Measurements from ENCODE around the gene CFAP221.

CFAP221 gene

DNA sequence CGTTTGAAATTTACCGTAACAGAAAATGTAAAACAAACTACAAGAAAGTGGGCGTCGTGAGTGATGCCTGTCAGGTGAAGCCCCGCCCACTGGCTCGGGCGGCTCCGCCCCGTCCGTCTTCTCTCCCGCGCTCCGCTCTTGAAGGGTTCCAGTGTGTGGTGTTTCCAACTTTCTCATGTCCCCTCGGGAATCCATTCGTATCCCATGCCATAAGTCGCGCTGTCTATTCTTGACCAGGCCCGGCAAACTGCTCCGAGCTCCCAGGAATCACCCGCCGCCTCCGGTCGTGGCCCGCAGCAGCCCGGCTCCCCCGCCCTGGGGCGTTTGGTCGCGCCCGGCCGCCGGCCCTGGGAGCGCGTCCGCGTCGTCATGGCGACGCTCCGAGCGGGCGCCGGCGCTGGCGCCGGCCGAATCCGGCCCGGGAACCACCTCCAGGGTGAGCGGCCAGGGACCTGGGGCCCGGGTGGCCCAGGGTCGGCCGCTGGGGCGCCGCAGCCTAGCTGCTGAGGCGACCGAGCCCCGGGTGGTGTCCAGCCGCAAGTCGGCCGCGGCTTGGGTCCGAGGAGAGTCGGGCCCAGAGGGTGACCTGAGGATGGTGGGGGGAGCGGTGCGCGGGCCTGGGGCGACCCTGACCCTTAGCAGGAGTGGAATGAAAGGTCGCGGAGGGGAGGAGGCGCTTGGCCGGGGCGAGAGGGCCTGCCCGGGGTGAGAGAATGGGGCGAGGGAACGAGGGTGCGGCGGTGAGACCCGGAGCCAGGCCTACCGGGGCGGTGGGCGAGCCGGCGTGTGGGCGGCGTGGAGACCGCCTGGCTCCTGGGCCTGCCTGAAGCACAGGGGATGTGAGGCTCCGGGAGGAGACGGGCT lies at the start of gene CFAP221:
Gene CFAP221, plus strand, starts transcription at position 375 of the 864 bp plus-strand sequence. CDS start 1,683 bp downstream, outside the sequence.
- peak; percentile 37 for DNase-seq

DNA sequence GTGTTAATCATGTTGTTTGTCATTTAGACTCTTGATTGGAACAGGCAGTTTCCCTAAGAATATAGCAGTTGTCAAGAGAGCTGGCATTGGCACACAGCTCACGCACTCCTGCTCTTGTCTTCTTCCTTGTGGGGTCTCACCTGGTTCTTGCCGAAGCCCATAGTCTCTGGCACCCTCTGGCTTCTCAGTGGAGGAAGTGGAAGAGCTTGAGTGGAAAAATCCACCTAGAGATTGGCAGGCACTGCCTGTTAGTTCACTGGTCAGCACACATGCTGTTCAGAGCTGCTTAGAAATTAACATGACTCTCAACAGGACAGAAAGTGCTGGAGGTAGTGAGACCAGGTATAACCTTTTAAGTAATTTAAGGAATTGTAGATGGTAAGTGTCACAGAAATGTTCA lies 48.3 kb upstream of the CFAP221 start:
- no peak for DNase-seq

DNA sequence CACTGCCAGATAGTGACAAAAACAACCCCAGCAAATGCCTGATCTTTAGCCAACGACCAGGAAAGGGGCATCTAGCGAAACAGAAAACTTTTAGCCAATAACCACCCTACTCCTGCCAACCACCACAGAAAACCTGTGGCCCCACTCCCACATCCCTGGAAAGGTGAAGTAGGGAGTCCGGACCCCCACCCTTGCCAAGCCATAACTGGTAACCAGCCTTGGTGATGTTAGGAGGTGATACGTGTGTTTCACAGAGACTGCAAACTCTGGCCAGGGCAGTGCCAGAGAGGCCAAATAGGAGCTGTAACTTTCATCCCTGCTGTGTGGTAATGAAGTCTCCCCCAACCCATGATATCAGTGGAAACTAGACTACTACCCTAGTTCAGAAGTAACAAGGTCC lies 47.6 kb upstream of the CFAP221 start:
- no peak for DNase-seq

DNA sequence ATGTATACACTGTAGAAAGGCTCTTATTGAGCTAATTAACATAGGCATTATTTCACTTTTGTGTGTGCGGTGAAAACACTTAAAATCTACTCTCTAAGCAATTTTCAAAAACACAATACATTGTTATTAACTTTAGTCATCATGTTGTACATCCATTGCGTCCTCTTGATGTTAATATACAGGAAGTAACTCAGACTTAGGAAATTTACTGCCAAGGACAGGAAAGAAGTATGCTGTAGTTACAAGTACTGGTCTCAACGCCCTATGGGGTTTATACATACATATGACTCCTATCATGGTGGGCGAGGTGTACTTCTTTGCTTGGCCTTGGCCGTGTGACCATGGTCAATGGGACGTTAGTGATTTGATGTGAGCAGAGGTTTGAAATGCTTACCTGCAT lies 35.5 kb upstream of the CFAP221 start:
- DNase-seq = no peak

DNA sequence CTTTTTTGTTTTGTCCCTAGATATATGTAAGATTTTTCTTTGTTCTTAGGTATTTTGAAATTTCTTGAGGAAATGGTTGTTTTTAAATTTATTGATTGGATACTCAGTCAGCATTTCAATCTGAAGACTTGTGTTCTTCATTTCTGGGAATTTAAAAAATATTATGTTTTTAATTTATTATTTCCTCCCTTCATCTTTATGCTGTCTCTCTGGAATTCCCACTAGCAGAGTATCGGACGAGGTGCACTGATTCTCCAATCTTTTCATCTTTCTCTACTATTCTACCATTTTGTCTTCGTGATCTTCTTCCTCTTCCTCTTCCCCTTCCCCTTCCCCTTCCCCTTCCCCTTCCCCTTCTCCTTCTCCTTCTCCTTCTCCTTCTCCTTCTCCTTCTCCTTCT lies 32.3 kb upstream of the CFAP221 start:
- no peak for DNase-seq

DNA sequence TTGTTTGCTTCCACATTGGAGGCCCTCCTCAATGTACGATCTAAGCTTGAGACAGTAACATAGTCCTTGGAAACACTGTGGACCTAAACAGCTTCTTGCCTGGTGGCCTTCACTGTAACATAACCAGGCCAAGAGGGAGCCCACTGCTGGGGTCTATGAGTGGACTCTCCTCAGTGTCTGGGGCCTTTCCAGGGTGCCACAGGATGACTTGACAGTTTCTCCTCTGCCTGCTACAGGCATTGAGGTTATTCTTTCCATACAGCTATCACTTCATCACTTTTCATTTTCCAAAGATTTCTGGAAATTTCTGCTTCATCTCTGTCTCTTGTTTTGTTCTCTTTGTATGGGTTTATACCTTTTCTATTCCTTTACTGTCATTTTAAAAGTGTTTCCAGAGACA lies 31.3 kb upstream of the CFAP221 start:
- DNase-seq = no peak

DNA sequence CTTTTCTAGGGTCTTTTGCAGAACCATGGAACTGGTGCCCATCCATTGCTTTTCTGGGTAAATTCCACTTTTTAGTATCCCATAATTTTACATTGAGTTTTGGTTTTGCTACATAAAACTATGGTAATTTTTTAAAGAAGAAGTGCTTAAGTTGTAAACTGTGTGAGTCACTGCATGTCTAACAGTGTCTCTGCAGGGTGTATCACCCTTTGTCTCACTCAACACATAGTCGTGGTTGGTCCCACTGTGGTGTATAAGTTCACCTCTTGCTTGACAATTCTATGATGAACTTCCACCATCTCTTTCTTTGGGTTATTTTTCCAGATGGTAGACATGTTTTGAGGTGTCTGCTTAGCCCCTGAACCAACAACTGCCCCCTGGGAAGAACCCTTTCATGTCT lies 30.4 kb upstream of the CFAP221 start:
- DNase-seq = no peak

DNA sequence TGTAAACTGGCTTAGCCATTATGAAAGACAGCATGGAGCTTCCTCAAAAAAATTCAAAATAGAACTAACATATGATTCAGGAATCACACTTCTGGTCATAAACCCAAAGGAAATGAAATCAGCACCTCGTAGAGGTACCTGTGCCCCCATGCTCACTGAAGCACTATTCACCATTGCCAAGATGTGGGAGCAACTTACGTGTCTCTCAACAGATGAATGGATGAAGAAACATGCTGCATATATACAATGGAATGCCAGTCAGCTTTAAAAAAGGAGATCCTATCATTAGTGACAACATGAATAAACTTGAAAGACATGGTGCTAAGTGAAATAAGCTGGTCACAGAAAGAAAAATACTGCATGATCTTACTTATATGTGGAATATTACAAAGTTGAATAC lies 28.1 kb upstream of the CFAP221 start:
- no peak for DNase-seq

DNA sequence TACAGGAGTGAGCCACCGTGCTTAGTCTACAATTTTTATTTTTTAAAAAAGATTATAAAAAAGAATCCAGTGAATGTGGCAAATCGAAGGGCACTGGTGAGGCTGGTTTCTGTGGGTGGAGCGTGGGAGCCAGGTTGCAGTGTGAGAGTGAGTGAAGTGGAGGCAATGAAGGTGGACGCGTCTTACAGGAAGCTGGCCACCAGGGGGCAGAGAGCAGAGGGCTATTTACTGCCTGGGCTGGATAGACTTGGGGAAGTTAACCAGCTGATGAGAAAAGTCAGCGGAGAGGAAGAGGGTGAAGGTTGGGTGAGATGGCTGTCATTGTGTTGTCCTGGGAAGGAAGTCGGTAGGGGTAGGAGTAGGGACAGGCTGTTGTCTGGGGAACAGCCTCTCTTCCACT lies 26.8 kb upstream of the CFAP221 start:
- DNase-seq = peak; percentile 20

DNA sequence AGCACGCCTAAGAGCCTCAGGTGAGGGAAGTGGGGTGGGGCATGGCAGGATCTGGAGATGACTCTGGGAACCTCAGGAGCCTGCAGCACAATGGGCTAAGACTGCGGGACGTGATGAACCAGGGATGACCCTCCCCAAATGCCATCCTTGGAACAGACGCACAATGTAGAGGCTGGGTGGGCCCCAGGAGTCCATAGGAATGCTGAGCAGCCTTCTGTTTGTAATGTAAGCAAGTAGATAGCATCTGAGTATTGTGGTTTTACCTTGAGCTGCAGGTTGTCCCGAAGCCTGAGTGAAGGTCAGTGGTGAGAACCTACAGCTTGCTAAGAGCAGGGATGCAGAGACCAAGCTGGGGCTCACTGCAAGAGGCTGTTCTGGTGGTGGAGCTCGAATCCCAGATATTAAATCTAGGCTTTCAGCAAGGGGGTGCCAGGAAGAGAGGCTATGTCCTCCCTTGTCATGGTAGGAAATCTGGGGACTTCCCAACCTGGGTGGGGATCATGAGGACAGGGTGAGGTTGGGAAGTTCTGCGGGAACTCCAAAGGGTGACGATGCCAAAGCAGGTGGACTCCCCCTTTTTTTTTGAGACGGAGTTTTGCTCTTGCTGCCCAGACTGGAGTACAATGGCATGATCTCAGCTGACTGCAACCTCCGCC lies 25.7 kb upstream of the CFAP221 start:
- DNase-seq = no peak

DNA sequence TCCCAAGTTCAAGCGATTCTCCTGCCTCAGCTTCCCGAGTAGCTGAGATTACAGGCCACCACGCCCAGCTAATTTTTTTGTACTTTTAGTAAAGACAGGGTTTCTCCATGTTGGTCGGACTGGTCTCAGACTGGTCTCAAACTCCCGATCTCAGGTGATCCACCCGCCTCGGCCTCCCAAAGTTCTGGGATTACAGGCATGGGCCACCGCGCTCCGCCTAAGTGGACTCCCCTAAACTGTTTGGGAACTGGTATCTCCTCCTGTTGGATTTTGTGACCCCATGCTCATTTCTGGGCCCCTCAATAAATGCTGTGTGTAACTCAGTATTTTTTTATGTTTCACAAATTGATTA lies 25.2 kb upstream of the CFAP221 start:
- no peak for DNase-seq

DNA sequence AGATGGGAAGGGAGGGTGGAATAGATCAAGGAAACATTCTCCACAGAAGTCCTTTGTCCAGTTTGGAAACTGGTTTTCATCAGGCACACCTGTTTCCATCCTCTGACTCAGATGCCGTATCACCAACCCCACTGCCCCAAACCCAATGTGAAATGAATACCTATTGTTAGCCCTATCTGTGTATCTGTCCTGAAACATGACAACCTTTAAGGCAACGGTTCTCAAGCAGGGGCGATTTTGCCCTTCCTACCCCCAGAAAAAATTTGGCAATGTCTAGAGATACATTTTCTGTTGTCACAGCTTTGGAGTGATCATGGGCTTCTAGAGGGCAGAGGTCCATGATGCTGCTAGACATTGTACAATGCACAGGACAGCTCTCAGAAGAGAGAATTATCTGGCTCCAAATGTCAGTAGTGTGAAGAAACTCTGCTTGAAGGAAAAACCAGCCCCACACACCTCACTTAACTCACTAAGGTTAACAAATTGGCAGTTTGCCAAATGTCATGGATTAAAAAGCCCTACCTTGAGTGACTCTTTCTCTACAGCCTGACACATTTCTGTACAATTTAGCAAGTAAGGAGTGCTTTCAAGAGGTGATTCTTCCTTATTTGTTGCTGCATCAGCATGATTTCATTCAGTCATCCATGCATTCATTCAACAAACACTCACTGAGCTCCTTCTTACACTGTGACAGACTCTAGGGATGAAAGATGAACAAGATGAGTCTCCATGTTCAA lies 23.4 kb upstream of the CFAP221 start:
- peak; percentile 5 for DNase-seq

DNA sequence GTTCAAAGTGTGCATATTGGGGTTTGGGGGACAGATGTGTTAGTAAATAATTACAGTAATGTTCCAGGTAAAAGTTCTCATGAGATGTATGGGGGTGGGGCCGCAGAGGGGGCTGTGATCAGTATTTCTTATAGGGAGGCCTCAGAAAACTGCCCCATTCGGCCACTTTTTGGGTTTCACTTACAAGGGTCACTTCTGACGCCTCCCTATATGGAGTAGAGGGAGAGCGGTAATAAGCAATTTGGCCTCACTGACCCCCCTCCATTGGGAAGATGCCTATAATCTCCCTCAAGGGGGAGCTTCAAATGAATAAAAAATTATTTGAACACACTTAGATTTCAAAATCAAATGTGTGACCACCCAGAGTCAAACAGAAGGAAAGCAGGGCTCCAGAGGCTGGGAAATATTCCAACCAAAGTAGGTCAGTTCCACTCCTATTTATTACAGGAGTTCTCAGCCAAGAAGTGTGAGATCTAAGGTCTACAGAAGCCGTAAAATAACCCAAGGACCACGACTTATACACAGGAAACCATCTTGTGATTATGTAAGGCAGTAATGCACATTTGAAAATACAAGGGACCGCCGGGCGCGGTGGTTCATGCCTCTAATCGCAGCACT lies 22.7 kb upstream of the CFAP221 start:
- DNase-seq = no peak

DNA sequence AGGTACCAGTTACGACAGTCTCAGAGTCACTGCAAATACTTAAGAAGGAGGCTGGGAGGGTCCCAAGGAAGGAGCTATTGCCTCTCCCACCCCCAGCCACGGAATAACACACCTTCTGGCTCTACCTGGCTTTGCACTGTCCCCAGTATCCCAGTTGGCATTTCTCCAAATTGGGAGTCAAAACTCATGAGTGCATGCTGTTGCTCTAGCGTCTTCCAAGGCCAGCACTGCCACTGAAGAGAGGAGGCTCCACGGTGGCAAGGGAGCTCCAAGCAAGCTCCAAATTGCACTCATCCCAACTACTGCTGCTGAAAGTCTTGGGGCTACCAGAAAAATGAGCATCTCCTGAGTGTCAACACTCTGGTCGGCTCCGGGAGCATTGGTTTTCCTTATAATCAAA lies 21.6 kb upstream of the CFAP221 start:
- peak; percentile 14 for DNase-seq

DNA sequence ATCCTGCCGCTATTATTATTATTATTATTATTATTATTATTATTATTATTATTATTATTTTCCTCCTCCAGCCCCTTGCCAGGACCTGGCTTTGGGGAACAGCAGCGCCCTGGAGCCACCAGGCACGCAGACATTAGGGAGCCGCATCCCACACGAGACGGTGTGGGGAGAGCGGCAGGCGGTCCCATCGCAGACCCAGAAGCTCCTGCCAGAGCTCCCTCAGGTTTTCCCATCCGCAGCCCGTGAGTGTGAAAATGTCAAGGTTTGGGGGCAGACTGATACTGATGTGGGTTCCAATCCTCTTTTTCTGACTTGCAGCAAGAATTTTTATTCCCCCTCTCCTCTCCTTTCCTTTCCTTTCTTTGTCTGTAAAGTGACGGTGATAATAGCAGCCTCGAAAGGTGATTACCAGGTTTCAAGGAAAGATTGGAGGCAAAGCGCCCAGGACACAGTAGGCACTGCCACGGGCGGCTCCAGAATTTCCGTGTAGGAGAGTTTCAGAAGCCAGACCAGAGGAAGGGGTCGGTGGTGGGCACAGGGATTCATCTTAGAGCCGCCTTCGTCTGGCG lies 20.8 kb upstream of the CFAP221 start:
- no peak for DNase-seq

DNA sequence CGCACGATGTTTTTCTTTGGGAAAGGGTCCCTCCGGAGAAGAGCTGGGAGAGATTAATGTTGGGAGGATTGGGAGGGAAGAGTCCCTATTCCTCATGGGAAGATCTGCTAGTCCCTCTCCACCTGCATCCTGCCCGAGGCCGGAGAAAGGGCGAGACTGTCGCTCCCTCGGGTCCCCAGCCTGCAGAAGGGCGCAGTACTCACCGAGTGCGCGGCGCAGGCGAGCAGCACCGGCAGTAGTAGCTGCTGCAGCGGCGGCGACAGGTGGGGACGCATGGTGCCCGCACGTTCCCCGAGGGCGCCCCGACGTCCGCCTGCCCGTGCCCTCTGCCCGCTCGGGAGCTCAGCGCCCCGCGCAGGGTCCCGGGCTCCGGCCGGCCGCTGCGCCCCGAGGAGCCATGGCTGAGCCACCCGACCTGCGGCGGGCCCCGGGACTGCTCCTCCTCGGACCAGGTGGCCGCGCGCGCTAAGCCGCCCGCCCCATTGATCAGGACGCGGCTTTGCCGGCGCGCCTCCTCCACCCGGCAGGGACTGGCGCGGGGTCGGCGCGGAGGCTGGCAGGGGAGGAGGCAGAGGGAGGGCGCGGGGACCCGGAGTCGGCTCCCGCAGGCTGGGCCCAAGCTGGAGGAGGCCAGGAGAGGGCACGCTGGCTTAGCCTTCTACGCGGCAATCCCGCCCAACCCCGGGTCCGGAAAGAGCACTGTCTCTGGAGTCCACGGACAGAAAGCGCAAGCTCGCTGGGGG lies 20.1 kb upstream of the CFAP221 start, which contains the start of gene SCTR:
Gene SCTR, minus strand, starts transcription at position 532 of the 743 bp plus-strand sequence. Its CDS starts 257 bp downstream, at position 275.
- DNase-seq = peak; percentile 8

DNA sequence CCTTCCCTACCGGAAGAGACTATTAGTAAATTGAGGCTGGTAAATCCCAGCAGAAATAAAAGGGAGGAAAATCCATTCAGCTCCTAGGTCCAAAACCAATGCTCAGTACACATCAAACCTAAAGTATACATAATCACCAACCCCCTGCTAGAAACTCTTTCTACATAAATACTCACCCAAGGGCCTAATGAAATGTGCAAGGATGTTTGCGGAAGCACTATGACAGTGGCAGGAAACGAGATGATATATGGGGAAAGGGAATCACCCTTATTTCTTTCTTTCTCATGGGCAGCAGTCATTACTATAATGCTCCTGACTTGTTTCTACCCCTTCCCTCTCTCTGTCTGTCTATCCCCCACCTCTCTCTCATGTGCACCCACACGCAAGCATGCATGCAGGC lies 18.6 kb upstream of the CFAP221 start:
- DNase-seq = no peak

DNA sequence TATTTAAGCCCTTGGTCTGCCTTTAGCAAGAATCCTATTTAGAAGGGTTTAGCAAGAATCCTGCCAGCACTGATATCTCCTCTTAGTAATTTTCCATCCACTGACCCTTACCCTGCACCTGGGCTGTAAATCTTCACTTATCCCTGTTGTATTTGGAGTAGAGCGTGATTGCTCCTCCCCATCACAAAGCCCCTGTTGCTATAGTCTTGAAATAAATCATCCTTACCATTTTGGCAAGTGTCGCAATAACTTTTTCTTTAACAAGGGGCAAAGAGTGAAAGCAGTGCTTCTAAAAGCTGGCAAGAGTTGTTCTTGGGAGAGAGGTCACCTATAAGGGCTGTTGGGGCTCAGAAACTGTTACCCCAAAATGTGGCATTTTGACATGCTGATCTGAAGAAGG lies 16.2 kb upstream of the CFAP221 start:
- DNase-seq = no peak

DNA sequence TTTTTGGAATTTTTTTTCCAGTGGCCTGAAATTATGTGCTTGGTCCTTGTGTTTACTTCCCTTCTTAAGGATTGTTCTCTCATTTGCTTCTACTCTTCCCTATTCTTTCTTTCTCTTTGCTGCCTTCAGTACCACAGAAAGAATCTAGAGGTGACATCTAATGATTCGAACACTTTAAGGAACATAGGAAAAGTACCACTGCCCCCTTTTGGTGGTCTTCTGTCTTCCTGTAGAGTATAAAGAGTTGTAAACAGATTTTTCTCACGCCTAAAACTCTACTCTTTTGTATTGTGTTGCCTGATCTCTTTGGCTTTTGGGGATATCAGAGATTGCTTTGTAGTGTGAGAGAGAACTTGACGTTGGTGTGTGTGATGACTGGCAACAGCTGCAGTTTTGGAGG lies 13.0 kb upstream of the CFAP221 start:
- no peak for DNase-seq

DNA sequence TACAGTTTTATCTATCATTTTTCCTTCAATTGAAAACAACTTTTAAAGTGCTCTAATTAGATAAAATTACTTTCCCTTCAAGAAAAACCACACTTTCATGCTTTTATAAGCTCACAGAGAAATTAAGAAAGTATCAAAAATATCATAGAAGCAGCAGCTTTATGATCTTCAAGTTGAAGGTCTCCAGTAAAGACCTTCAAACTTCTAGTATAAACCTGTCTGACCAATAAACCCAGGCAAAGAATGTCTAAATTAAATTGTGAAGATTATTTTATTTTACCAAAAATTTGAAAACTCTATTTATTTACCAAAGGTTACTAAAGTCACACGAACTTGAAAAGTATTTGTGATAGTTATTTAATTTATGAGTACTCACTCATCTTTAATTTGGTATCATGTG lies 10.7 kb upstream of the CFAP221 start:
- DNase-seq = no peak

DNA sequence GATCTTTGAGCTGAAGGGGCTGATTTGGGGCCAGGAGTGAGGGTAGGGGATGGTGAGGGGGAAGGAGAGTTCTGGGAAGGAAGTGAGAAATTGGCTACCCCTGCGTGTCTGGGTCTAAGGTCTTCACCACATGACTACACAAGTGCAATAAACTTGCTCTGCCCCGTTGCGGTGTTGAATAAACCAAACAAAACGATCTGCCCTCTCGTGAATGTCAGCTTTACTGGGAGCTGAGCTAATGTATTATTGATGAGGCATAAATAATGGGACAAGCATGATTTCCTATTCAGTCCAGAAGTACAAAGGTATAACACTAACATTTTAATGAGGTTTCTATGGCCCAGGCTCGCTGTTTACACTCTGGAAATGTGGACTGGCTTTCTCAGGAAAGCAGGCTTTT lies 8.0 kb upstream of the CFAP221 start:
- no peak for DNase-seq

DNA sequence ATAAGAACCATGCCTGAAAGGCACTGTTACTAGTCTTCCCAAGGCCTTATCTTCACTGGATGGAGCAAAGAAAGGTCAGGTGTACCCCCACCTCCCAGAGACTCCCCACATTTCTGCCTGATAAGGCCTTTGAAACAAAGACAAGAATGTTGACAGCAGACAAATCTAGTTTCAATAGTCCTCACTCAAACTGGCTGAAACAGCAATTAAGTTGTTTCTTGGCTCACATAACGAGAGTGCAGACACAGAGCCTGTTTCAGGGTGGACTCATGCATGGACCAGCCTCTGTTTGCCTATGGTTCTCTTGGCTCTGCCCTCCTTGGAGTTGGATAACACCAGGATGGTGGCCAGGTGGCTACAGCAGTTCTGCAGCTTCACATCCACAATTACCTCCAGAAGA lies 7.5 kb upstream of the CFAP221 start:
- DNase-seq = no peak
